HepG2 (cell line): ENCODE measurements around the gene ZBTB18. TPM values are rescaled to one million over a fixed set of nuclear protein-coding genes. Genes with fewer than 3 reads are reported as not detected.

Experiments used
- ATAC-seq: fragments of 200-7000 bp; cut with Tn5 transposase; 3 replicates; pipeline ENCODE4 v1.9.1; 2020; ENCODE audit warnings: mild to moderate bottlenecking, moderate library complexity
- BruUV-seq: library from RNA; stranded (reverse); fragments of 400-500 nt; replicated peaks from 2 replicates; lab custom pipeline; 2021; lab: Mats Ljungman, UMichigan
- CTCF ChIA-PET: fragments of 300-600 bp; formaldehyde crosslinking; extraction: SDS; loops from one replicate; lab custom pipeline; 2021; ENCODE audit warnings: low total read pairs, inconsistent platforms, low intra/inter-chr PET ratio; lab: Yijun Ruan, JAX
- POLR2A ChIA-PET: fragments of 350-600 bp; sonication (Branson Sonifier 250); formaldehyde crosslinking; loops from one replicate; lab custom pipeline; 2020; ENCODE audit warnings: antibody characterized with exemption, inconsistent platforms; lab: Yijun Ruan, JAX
- DNase-seq: peaks from one replicate; pipeline ENCODE4 v3.0.0-alpha.2; 2015; ENCODE audit warnings: low spot score
- FAIRE-seq: peaks from 3 replicates; lab custom pipeline; 2011; peaks lifted over from hg19 to GRCh38; lab: Jason Lieb, UNC
- H2AFZ ChIP-seq: one replicate; pipeline ENCODE4 v1.6.1; 2011; ENCODE audit warnings: low read length, inconsistent platforms
- H3K27ac ChIP-seq: fragments of 300-600 bp; 3 replicates; pipeline ENCODE4 v1.8.0; 2011; ENCODE audit warnings: mixed run types, mild to moderate bottlenecking, mixed read lengths, low read length, inconsistent platforms; ENCODE audit not compliant: insufficient read depth; ENCODE audit errors: extremely low read length
- H3K27me3 ChIP-seq, 2 experiments: fragments of 200-600 bp in 1 of 2; 2 replicates in 1 of 2; 3 replicates in 1 of 2; pipeline versions ENCODE4 v1.6.0 to v1.8.0; 2011; ENCODE audit warnings: low read length in 2 of 2, mild to moderate bottlenecking in 2 of 2, moderate library complexity in 2 of 2, inconsistent platforms in 1 of 2; ENCODE audit not compliant: insufficient read depth in 2 of 2, control insufficient read depth in 1 of 2
- H3K36me3 ChIP-seq, 2 experiments: fragments of 200-600 bp in 1 of 2; replicated peaks in 1 of 2; 2 replicates in 1 of 2; 3 replicates in 1 of 2; pipeline versions ENCODE4 v1.5.1 to v1.8.0; 2011; ENCODE audit warnings: low read length in 2 of 2, inconsistent platforms in 1 of 2; ENCODE audit not compliant: insufficient read depth in 2 of 2, control insufficient read depth in 1 of 2
- H3K4me1 ChIP-seq: 2 replicates; pipeline ENCODE4 v1.5.1; 2012; ENCODE audit warnings: low read length, inconsistent platforms; ENCODE audit not compliant: insufficient read depth
- H3K4me2 ChIP-seq: 2 replicates; pipeline ENCODE4 v1.6.0; 2011; ENCODE audit warnings: low read depth, low read length, inconsistent platforms
- H3K4me3 ChIP-seq, 3 experiments: fragments of 200-600 bp in 1 of 3; sonication (generic), shearing (Covaris generic) in 1 of 3; replicated peaks in 1 of 3; 2 replicates each; pipeline ENCODE4 v1.5.1; 2011 to 2016; ENCODE audit warnings: low read length in 3 of 3, inconsistent platforms in 2 of 3, low read depth in 2 of 3, mild to moderate bottlenecking in 2 of 3, control low read depth in 1 of 3, mixed read lengths in 1 of 3; ENCODE audit not compliant: insufficient read depth in 1 of 3
- H3K79me2 ChIP-seq: one replicate; pipeline ENCODE4 v1.6.1; 2011; ENCODE audit warnings: low read length, inconsistent platforms; ENCODE audit not compliant: insufficient read depth
- H3K9ac ChIP-seq: 2 replicates; pipeline ENCODE4 v1.6.0; 2011; ENCODE audit warnings: mild to moderate bottlenecking, low read depth, low read length, inconsistent platforms; ENCODE audit not compliant: insufficient read depth
- H3K9me3 ChIP-seq: 2 replicates; pipeline ENCODE4 v1.5.1; 2012; ENCODE audit warnings: mild to moderate bottlenecking, low read length
- H4K20me1 ChIP-seq: 2 replicates; pipeline ENCODE4 v1.6.0; 2011; ENCODE audit warnings: inconsistent platforms, mild to moderate bottlenecking, low read length, moderate library complexity; ENCODE audit not compliant: insufficient read depth
- CBX1 ChIP-seq: IDR thresholded peaks from one replicate; pipeline ENCODE4 v1.6.1; 2016; ENCODE audit warnings: antibody characterized with exemption, low read depth
- ELF1 ChIP-seq: sonication (generic); formaldehyde crosslinking; IDR thresholded peaks from 2 replicates; pipeline ENCODE4 v1.4.0; 2020; ENCODE audit warnings: missing genetic modification reagents
- FOXC1 ChIP-seq: sonication (generic); formaldehyde crosslinking; IDR thresholded peaks from 2 replicates; pipeline ENCODE4 v1.8.0; 2022; ENCODE audit warnings: mild to moderate bottlenecking, missing genetic modification reagents, borderline replicate concordance
- KDM5B ChIP-seq: sonication (generic); formaldehyde crosslinking; IDR thresholded peaks from 2 replicates; pipeline ENCODE4 v1.4.0; 2020; ENCODE audit warnings: missing genetic modification reagents, mild to moderate bottlenecking, borderline replicate concordance
- KDM6A ChIP-seq: IDR thresholded peaks from 2 replicates; pipeline ENCODE4 v1.6.1; 2016; ENCODE audit warnings: low read depth
- MEIS1 ChIP-seq: sonication (generic); formaldehyde crosslinking; IDR thresholded peaks from 2 replicates; pipeline ENCODE4 v1.9.0; 2021; ENCODE audit warnings: mild to moderate bottlenecking, missing genetic modification reagents, moderate library complexity, borderline replicate concordance
- NFRKB ChIP-seq: fragments of 450-650 bp; IDR thresholded peaks from 2 replicates; pipeline ENCODE4 v1.6.1; 2017
- SMAD3 ChIP-seq: sonication (generic); formaldehyde crosslinking; IDR thresholded peaks from 2 replicates; pipeline ENCODE4 v1.4.0; 2020; ENCODE audit warnings: missing genetic modification reagents
- SP2 ChIP-seq: sonication (generic); formaldehyde crosslinking; IDR thresholded peaks from 2 replicates; pipeline ENCODE4 v1.5.1; 2020; ENCODE audit warnings: mild to moderate bottlenecking, missing genetic modification reagents
- ZNF282 ChIP-seq: fragments of 450-650 bp; IDR thresholded peaks from 2 replicates; pipeline ENCODE4 v1.6.1; 2018; ENCODE audit not compliant: partially characterized antibody
- ZNF343 ChIP-seq: sonication (generic); formaldehyde crosslinking; IDR thresholded peaks from 2 replicates; pipeline ENCODE4 v1.4.0; 2020; ENCODE audit warnings: mild to moderate bottlenecking, missing genetic modification reagents
- ZNF687 ChIP-seq: sonication (generic); formaldehyde crosslinking; IDR thresholded peaks from 2 replicates; pipeline ENCODE4 v1.5.1; 2020; ENCODE audit warnings: mild to moderate bottlenecking, missing genetic modification reagents, moderate library complexity
- WGBS: methylation state at CpG from one replicate; pipeline ENCODE4 v1.1.6; 2017; ENCODE audit warnings: low lambda C conversion rate; 5-methylcytosine and 5-hydroxymethylcytosine counted together
- in situ Hi-C: cut with HindIII; loops from 2 replicates; pipeline ENCODE4 v1.10.0; 2017; ENCODE audit warnings: low pct_unique_long_range_greater_than_20kb; ENCODE audit not compliant: extremely low pct_ligation_motif_present
- intact Hi-C: fragments of 100-400 bp; cut with micrococcal nuclease; formaldehyde crosslinking; loops from one replicate; pipeline ENCODE4 v1.10.0; 2022; ENCODE audit not compliant: unreplicated experiment
- polyA plus RNA-seq, 8 experiments: library from polyadenylated mRNA; depleted of rRNA in 3 of 8; stranded (reverse) in 7 of 8; unstranded in 1 of 8; fragments of >200 nt; fragmentation: Illumina TruSeq in 4 of 8; extraction: Trizol in 4 of 8; gene quantifications; 2 replicates each; pipeline versions ENCODE4 v1.2.1 to v1.2.3, GENCODE V29; 2011 to 2016; ENCODE audit warnings: low read depth in 4 of 8, missing spikeins in 1 of 8, mixed read lengths in 1 of 8; ENCODE audit not compliant: insufficient read depth in 1 of 8
- total RNA-seq, 5 experiments: library from RNA; depleted of rRNA; stranded (reverse); fragments of >200 nt; fragmentation: Illumina TruSeq; extraction: Trizol; gene quantifications; 2 replicates each; pipeline ENCODE4 v1.2.3, GENCODE V29; 2016; ENCODE audit warnings: low read depth in 1 of 5

ZBTB18 gene
- total and polyA plus RNA-seq, 2 of the 13 experiments (the other 11 are each of a cell fraction or from before 2014, with no cell fraction given), result 3.1 to 4.3 TPM

DNA sequence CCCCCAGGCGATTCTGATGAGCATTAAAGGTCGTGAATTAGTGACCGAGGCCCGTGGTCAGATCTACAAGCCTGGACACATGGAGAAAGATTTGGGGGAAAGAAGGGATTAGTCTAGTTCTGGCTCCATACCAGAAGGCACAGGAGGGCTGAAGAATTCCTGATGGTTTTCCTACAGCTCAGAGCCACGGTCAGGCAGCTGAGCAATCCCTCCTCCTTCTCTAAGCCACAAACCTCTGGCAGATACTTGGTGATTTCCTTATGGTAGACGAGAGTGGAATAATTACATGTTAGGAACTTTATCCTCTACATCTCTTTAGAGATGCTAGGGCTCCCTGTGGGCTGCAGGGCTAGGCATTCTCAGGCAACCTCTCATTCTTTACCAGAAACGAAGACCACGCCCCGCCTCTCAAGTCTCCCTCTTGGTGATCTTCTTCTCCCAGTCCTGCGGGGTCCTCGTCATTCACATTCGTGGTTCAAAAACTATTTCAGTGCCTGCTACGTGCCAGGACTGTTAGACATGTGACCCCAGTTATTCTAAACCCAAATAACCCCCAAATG lies 20.5 kb upstream of the ZBTB18 start:
- no peak overlapping the region for H3K4me2 ChIP-seq
- POLR2A ChIA-PET, result no interaction called here
- ATAC-seq, result no peak
- H3K4me3 ChIP-seq, result no peak overlapping the region
- no peaks in the 10 kb centered on the region for H3K9me3 ChIP-seq
- in situ Hi-C loops (no loop called here), intact Hi-C loops (no loop called here)
- no peak for TF ChIP-seq KDM6A (CRISPR knock-in tag)
- no peak for TF ChIP-seq FOXC1 (CRISPR knock-in tag)
- no peak for TF ChIP-seq ZNF687 (CRISPR knock-in tag)
- TF ChIP-seq SMAD3, result no peak
- TF ChIP-seq ZNF282, result no peak
- no peak for TF ChIP-seq ZNF343 (CRISPR knock-in tag)
- TF ChIP-seq KDM5B (CRISPR knock-in tag), result no peak
- no peak for TF ChIP-seq CBX1
- TF ChIP-seq SP2 (CRISPR knock-in tag), result no peak
- no peak for TF ChIP-seq MEIS1 (CRISPR knock-in tag)
- no peak for TF ChIP-seq NFRKB
- no peak for TF ChIP-seq ELF1 (CRISPR knock-in tag)
- H3K27me3 ChIP-seq, result peaks cover 0 to 21% of the 10 kb centered on the region in 2 experiments; a peak in 3 of 5 replicates
- no peak for DNase-seq
- FAIRE-seq, result no peak
- CTCF ChIA-PET, result no interaction called here
- no peak overlapping the region for H2AFZ ChIP-seq
- H3K27ac ChIP-seq, result no peak overlapping the region
- no peaks in the 10 kb centered on the region for H3K36me3 ChIP-seq
- H4K20me1 ChIP-seq, result no peaks in the 10 kb centered on the region
- H3K4me1 ChIP-seq, result no peaks in the 10 kb centered on the region
- WGBS, result 14% methylated on average over 13 of the region's 13 CpGs
- BruUV-seq, result no TSS peak
- no peaks in the 10 kb centered on the region for H3K79me2 ChIP-seq
- H3K9ac ChIP-seq, result no peak overlapping the region
